ENCODE measurements around the gene BDH1. TPM values are rescaled to one million over a fixed set of nuclear protein-coding genes. Genes with fewer than 3 reads are reported as not detected.
A peak's percentile ranks its signal among the peaks of the same experiment; 100 is the strongest.

Gene BDH1
- total RNA-seq, 2 donors from 2014 or later = 4.0 to 48.3 TPM

DNA sequence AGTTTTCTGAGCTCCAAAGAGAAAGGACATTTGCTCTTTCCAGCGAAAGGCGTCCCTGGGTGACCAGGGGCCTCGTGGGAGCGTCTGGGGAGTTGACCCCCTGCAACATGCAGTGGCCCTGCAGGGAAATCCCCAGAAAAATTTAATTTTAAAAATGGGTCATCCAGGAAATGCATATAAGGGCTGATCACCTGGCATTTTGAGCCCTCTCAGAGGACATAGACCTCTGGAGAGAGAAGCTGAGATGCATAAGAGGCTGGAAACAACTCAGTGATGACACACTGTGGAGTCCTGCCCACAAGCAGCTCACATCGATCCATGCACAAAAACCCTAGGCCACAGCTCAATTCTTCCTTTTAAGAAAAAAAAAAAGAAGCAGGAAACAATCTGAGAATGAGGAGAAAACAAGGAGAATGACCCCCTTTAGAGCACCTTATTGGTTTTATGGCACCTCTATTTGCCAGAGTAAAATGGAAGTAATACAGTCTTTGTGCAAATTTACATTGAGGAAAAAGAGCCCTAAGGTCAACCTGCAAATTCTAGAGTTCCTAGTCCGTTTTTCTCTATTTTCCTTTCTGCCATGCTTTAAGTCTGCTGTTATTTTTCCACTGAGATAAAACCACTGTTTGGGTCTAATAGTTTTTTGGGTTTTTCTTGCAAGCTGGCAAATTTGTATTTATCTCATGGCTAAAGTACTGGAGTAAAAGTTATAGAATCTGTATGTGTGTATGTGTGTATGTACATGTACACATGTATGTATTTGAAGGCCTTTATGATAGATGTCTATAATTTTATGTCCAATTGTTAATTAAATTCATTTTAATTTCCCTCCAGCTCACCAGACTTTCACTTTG is 6.9 kb upstream of the BDH1 start:
- Histone ChIP-seq H3K27me3 (no peaks in the 10 kb centered on the region), H3K27ac (no peak overlapping the region), H3K9me3 (peaks cover 0 to 9% of the 10 kb centered on the region in 2 donors), H3K36me3 (no peaks in the 10 kb centered on the region), H3K4me1 (no peaks in the 10 kb centered on the region), H3K4me3 (no peak overlapping the region)
- TF ChIP-seq CTCF (IDR thresholded peaks at IDR 0.05) = no peak
- DNase-seq (ENCODE audit: low spot score) = no peak

DNA sequence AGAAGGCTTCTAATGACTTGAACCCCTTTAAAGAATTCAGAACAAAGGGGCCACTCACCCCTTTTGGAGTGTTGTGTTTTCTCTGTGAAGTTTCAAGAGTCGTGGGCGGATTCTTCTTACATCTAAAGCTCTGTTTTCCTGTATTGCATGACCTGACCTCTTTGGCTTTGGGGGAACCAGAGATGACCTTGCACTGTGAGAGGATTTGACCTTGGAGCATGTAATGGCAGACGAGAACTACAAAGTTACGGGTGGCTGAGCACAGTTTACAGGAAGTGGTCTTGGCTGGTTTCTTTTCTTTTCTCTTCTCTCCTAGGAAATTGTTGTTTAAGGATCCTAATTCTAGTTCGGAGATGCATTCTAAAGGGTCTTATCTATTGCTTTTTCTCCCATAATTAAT is 6.2 kb upstream of the BDH1 start:
- H3K27ac ChIP-seq = no peak overlapping the region
- H3K27me3 ChIP-seq = no peaks in the 10 kb centered on the region
- no peaks in the 10 kb centered on the region for H3K4me1 ChIP-seq
- peaks cover 0 to 9% of the 10 kb centered on the region in 2 donors for H3K9me3 ChIP-seq
- no peak for DNase-seq (ENCODE audit: low spot score)
- no peaks in the 10 kb centered on the region for H3K36me3 ChIP-seq
- H3K4me3 ChIP-seq = no peak overlapping the region
- TF ChIP-seq CTCF (IDR thresholded peaks at IDR 0.05) = no peak

DNA sequence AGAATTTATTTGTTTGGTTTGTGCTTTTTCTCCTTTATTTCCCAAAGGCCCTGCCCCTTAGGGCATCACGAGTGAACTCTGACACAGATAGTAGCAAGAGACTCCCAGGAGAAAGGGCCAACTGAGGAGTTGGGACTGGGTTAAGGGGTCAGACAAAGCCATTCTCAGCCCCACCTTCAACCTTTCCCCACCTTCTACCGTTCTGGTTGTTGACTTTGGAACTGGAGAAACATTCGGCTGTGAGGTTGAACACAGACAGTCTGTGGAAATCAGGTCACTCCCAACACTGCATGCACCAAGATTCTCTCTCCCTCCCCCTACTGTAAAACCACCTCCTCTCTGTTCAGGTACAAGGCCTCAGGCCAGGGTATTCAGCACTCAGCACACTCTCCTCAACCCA is 3.9 kb upstream of the BDH1 start:
- Histone ChIP-seq H3K36me3 (no peaks in the 10 kb centered on the region), H3K27me3 (peaks cover 0 to 2% of the 10 kb centered on the region in 2 donors), H3K4me3 (no peak overlapping the region), H3K27ac (no peak overlapping the region), H3K4me1 (peaks cover 0 to 10% of the 10 kb centered on the region in 2 donors), H3K9me3 (peaks cover 0 to 9% of the 10 kb centered on the region in 2 donors)
- DNase-seq (ENCODE audit: low spot score) = no peak
- no peak for TF ChIP-seq CTCF (IDR thresholded peaks at IDR 0.05)

GRCh38 chr3:197554562-197555280 is 1.0 kb downstream of the BDH1 start:
- peaks cover 0 to 28% of the 10 kb centered on the region in 2 donors for H3K4me1 ChIP-seq
- peak; percentile 93 for DNase-seq (ENCODE audit: low spot score)

GRCh38 chr3:197554196-197554561 is 1.6 kb downstream of the BDH1 start:
- Histone ChIP-seq H3K36me3 (no peaks in the 10 kb centered on the region), H3K9me3 (no peaks in the 10 kb centered on the region), H3K4me3 (peak overlapping the region; percentile 67 to 79), H3K4me1 (peaks cover 0 to 32% of the 10 kb centered on the region in 2 donors), H3K27ac (peak overlapping the region; percentile 86 to 94), H3K27me3 (peaks cover 0 to 2% of the 10 kb centered on the region in 2 donors)
- TF ChIP-seq CTCF (IDR thresholded peaks at IDR 0.05) = no peak
- no peak for DNase-seq (ENCODE audit: low spot score)

More at GRCh38 chr3:197554562-197555280, 1.0 kb downstream of the BDH1 start:
- Histone ChIP-seq H3K36me3 (no peaks in the 10 kb centered on the region), H3K9me3 (no peaks in the 10 kb centered on the region), H3K27me3 (peaks cover 0 to 2% of the 10 kb centered on the region in 2 donors), H3K4me3 (peak overlapping the region; percentile 67 to 79), H3K27ac (peak overlapping the region; percentile 86 to 94)
- TF ChIP-seq CTCF (IDR thresholded peaks at IDR 0.05) = peak; percentile 21 to 60

All from right atrium auricular region (tissue), 2 donors.